ENCODE measurements around the gene WHRN.

Gene WHRN

GRCh38 chr9:114418053-114418452 lies 87.2 kb downstream of the WHRN start:
- no peak for DNase-seq (ENCODE audit: extremely low read depth, low read depth)
- no peak for TF ChIP-seq CTCF (IDR thresholded peaks at IDR 0.05; ENCODE audit: low read depth, low read length)

GRCh38 chr9:114417511-114417910 lies 87.8 kb downstream of the WHRN start:
- DNase-seq (ENCODE audit: extremely low read depth, low read depth) = no peak
- TF ChIP-seq CTCF (IDR thresholded peaks at IDR 0.05; ENCODE audit: low read depth, low read length) = no peak; the same call in 1 of the 2 replicates

- no peak for DNase-seq (ENCODE audit: extremely low read depth, low read depth)
- TF ChIP-seq CTCF (IDR thresholded peaks at IDR 0.05; ENCODE audit: low read depth, low read length) = no peak
Observed at GRCh38 chr9:114416906-114417305, 88.4 kb downstream of the WHRN start.

GRCh38 chr9:114416290-114416689 lies 89.0 kb downstream of the WHRN start:
- TF ChIP-seq CTCF (IDR thresholded peaks at IDR 0.05; ENCODE audit: low read depth, low read length) = no peak
- no peak for DNase-seq (ENCODE audit: extremely low read depth, low read depth)

GRCh38 chr9:114414346-114414745 lies 90.9 kb downstream of the WHRN start:
- no peak for TF ChIP-seq CTCF (IDR thresholded peaks at IDR 0.05; ENCODE audit: low read depth, low read length)
- DNase-seq (ENCODE audit: extremely low read depth, low read depth) = no peak

GRCh38 chr9:114413861-114414301 lies 91.4 kb downstream of the WHRN start:
- no peak for DNase-seq (ENCODE audit: extremely low read depth, low read depth)
- no peak for TF ChIP-seq CTCF (IDR thresholded peaks at IDR 0.05; ENCODE audit: low read depth, low read length)

GRCh38 chr9:114412048-114412683 lies 93.1 kb downstream of the WHRN start:
- DNase-seq (ENCODE audit: extremely low read depth, low read depth) = no peak

More at GRCh38 chr9:114412048-114412683, 93.1 kb downstream of the WHRN start:
- no peak for TF ChIP-seq CTCF (IDR thresholded peaks at IDR 0.05; ENCODE audit: low read depth, low read length)

Data from AG09319 (cell line).